ENCODE data around the gene MGMT. TPM values are rescaled to one million over a fixed set of nuclear protein-coding genes. Genes with fewer than 3 reads are reported as not detected.
"Not testable (repeated sequence)": the region's sequence is repeated elsewhere in the genome, so short reads cannot be mapped to it uniquely, and the experiment has no call there.

Gene MGMT
- polyA plus RNA-seq (2012; ENCODE audit: insufficient read depth, insufficient read length) = 42.6 TPM

DNA sequence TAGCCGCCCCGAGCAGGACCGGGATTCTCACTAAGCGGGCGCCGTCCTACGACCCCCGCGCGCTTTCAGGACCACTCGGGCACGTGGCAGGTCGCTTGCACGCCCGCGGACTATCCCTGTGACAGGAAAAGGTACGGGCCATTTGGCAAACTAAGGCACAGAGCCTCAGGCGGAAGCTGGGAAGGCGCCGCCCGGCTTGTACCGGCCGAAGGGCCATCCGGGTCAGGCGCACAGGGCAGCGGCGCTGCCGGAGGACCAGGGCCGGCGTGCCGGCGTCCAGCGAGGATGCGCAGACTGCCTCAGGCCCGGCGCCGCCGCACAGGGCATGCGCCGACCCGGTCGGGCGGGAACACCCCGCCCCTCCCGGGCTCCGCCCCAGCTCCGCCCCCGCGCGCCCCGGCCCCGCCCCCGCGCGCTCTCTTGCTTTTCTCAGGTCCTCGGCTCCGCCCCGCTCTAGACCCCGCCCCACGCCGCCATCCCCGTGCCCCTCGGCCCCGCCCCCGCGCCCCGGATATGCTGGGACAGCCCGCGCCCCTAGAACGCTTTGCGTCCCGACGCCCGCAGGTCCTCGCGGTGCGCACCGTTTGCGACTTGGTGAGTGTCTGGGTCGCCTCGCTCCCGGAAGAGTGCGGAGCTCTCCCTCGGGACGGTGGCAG is at the start of gene MGMT:
MGMT (plus strand) TSS at position 539 of the 656 bp plus-strand sequence.
- H3K4me3 ChIP-seq (ENCODE audit: low read length) = peak within 1 kb of the TSS; percentile 83
- DNase-seq (ENCODE audit: low read depth, low spot score) = peak; percentile 83

DNA sequence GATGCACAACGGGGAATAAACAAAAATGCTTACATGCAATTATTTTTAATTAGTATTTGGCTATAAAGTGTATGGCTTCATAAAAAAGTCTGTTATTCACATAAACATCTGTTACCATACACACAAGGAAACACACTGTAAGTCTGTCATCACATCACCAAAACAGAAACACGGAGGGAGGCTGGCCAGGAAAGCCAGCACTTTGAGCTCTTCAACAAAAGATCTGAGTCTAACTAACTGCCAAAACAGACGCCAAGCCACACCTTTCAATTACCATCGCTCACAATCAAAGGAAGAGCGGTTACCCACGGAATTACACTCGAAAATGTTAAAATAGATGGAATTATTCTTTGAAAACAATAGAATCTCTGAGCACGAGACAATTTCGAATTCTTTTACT is 49.2 kb upstream of the MGMT start:
- DNase-seq (ENCODE audit: low read depth, low spot score) = peak; percentile 57
- no peak overlapping the region for H3K4me3 ChIP-seq (ENCODE audit: low read length)

DNA sequence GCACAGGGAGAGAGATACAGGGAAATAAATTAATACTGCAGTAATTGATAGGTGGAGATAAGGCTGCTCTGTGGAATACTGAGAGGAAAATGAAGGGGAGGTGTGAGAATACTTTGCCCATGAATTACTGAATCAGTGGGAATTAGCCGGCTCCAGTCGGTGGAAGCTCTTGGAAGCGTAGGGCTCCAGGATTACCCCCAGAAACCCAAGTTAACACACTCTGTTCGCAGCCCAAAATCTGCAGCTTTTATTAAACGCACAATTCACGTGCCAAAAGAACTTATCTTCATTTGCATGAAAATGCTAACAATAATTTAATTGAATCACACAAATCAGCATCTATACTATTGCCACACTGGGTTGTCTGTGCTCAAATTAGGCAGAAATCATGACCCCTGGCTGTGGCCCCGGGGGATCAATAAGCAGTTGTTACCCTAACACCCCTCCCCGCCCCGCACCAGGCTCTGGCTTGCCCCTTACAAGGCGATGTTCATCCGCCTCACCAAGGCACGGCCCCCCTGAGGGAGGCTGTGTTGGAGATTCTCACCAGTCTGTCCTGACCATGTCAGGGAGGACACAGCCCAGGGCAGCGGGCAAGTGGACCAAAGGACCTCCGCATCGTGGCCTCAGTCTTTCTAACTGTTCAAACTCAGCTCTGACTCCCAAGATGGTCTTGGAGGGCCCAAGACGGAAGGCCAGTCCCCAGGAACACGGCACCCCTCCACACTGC is 48.4 kb upstream of the MGMT start:
- DNase-seq (ENCODE audit: low read depth, low spot score) = no peak
- no peak overlapping the region for H3K4me3 ChIP-seq (ENCODE audit: low read length)

DNA sequence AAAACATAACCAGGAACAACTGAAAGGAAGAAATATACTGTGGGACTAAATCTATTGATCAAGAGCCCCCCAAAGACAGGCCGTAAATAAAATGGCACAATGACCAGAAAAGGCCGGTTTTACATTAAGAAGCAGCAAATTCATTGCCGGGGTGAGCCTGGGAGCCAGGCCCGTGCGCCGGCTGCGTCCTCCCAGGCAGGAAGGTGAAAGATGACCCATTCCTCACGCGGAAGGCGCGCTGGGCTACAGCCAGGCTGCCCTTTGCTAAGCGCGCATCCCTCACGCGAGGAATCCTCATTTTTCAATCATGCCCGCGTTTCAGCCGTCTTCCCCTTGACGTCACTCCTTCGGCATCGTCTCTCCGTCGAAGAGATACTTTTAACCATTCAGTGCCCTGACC is 47.6 kb upstream of the MGMT start:
- H3K4me3 ChIP-seq (ENCODE audit: low read length) = no peak overlapping the region
- DNase-seq (ENCODE audit: low read depth, low spot score) = no peak

DNA sequence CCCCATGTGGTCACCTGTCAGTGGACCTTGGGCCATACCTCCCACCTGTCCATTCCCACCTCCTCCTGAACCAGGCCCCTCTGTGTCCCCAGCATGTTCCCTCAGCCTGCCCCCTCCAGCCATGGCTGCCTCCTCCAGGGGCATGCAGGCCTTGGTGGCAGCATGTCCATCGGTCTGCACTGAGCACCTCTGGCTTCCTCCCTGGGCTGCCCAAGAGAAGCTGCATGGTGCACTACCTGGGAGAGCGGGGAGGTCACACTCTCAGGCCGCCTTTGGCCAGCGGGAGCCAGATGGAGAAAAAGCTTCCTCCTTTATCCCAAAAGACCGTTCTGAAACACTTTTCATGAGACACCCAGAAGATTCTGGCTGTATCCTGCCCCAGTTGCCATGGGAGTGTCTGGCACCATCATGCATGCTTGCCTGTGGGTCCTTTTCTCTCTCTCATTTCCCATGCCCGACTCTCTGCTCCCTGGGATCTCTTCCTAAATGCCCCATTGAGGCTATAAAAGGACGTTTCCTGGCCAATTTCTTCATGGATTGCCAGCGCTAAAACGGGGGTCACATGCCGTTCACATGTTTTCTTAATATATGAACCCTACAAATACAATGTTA is 45.5 kb upstream of the MGMT start:
- H3K4me3 ChIP-seq (ENCODE audit: low read length) = no peak overlapping the region
- no peak for DNase-seq (ENCODE audit: low read depth, low spot score)

DNA sequence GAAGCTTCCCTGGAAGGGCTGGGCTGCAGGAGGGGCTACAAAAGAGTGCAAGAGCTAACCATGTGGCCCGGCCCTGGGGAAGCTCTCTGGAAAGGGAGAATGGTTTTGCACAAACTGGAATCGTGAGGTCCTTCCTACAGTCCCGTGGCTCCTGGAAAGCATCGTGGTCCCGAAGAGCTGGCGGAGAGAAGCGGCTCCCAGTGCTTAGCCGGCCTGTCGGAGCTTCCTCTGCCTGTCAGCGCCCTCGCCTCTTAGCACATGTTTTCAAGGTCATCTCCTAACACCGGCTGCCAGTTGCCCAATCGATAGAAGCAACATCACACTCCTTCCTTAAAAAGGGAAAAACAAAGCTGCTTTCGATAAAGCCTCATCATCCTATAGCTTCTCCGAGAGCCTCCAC is 42.1 kb upstream of the MGMT start:
- H3K4me3 ChIP-seq (ENCODE audit: low read length) = no peak overlapping the region
- no peak for DNase-seq (ENCODE audit: low read depth, low spot score)

DNA sequence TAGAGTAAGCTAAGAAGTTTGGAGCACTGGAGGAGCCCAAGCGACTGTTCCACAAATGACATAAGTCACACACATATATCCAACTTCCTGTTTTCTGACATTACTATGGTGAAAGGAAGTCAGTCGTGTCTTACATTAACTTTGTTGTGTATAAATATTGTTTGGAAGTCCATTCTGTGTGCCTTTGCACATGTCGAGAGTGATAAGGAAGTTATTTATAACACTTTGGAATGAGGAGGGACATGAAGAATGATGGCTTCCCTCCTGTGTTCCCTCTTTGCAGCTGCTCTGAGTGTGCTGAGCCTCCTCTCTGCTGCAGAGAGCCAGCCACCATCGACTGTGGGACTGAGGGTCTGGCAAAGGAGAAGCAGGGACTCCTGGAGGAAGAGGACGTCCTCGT is 40.4 kb upstream of the MGMT start:
- no peak overlapping the region for H3K4me3 ChIP-seq (ENCODE audit: low read length)
- DNase-seq (ENCODE audit: low read depth, low spot score) = no peak

DNA sequence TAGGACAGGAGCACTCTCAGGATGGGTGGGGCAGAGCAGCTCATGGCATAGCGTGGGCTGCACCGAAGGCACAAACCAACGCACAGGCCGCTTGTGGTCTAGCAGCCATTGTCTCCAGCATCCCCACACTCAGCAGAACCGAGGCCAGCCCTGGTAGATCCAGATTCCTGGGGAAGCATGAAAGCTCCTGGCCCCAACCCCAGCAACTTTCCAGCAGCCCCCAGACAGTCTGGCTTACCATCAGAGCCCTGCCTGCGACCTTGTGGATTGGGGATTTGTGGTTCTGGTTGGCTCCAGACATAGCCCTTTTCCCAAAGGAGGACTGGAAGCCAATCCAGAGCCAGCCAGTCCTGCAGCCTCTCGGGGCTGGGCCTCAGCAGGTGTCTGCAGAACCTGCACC is 33.8 kb upstream of the MGMT start:
- DNase-seq (ENCODE audit: low read depth, low spot score) = no peak
- H3K4me3 ChIP-seq (ENCODE audit: low read length) = no peak overlapping the region

DNA sequence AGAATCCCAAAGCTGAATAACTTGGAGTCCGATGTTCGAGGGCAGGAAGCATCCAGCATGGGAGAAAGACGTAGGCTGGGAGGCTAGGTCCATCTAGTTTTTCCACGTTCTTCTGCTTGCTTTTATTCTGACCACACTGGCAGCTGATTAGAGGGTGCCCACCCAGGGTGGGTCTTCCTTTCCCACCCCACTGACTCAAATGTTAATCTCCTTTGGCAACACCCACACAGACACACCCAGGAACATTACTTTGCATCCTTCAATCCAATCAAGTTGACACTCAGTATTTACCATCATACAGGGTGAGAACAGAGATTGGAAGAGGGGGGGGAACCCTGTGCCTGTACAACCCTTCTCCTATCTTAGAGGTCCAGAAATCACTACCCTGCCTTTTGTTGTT is 31.3 kb upstream of the MGMT start:
- H3K4me3 ChIP-seq (ENCODE audit: low read length); DNase-seq (ENCODE audit: low read depth, low spot score): not testable (repeated sequence)

DNA sequence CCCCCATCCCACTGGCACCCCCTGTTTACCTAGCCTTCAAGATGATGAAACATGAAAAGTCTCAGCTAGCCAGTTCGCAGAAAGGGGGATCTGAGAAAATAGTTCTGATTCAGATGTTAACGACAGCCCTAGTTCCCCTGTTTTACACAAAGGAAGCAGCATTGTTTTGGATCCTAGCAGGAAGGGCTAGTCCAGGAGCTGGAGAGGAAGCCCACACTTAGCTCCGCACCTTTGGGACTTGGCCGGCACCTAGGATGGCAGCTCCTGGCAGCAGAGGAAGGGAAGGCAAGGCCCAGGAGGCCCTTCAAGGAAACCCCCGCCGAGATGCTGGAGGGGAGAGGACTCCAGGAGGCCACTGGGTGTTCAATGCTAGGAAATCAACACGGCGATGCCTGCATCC is 29.0 kb upstream of the MGMT start:
- no peak for DNase-seq (ENCODE audit: low read depth, low spot score)
- no peak overlapping the region for H3K4me3 ChIP-seq (ENCODE audit: low read length)

DNA sequence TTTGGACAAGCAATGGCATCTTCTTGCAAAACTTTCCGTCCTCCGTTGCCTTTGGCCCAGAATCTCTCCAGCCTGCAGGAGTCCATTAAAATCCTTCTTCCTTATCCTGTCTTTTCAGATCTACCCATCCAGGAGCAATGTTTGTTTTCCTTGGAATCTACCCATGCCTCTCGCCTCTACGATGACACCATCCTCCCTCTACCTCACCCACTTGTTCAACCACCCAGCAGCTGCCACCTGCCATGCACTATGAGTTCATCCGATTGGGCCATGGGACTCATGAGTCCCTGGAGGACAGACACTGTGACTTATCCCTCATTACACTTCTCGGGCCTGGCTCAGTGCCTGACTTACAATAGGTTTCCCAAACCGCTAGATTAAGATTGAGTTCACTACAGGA is 26.8 kb upstream of the MGMT start:
- no peak overlapping the region for H3K4me3 ChIP-seq (ENCODE audit: low read length)
- DNase-seq (ENCODE audit: low read depth, low spot score) = no peak

DNA sequence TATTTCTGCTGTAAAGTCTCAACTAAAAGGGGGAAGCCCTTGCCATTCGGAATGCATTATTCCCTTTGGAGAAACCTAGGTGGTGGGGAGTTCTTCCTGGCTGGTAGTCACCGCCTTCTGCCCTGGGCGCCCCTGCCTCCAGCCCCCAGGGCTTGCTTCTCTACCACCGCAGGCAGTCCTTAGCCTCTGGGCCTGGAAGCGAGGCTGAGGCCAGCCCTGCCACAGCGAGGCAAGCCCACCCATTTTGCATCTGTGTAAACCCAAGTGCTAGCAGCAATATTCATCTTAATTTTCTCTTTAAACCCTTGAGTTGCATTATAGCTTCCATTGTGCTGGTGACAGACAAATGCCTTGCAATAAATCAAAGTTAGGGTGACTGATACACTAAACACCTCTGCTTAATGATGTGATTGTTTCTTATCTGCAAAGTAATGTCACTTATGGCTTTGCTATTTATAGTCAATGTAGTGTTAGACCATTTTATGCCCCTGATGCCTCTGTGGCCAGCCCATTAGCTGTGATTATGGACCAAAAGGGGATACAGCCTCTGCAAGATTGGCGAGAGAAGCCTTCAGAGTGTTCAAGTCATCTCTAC is 26.2 kb upstream of the MGMT start:
- DNase-seq (ENCODE audit: low read depth, low spot score) = no peak

DNA sequence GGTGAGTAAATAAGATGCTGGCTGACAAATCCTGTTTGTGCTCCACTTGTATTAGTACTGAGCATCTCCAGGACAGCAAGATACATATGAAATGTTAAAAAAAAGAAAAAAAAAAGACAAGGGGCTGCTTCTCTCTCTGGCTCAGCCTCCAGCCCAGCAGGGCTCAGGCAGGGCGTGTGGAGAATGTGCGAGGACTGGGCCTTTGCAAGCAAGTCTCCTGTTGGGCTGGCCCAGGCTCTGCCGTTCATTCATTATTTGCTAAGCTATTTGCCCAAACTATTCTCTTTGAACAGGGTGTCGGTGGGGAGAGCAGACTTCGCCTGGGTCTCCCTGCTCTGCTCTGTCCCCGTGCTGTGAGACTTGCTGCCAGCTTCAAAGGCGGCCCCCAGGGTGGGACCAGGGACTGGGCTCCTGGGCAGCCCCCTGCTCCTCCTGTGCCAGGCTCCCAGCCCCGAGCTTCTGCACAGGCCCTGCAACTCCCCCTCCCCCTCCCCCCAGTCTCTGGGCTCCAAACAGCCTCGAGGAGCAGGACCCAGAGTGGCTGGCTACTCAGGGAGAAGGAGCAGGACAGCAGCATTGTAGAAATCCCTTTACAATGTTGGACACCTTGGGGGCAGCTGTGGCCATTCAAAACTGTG is 25.6 kb upstream of the MGMT start:
- DNase-seq (ENCODE audit: low read depth, low spot score) = no peak
- no peak overlapping the region for H3K4me3 ChIP-seq (ENCODE audit: low read length)

More for the DNA sequence above, 26.2 kb upstream of the MGMT start:
- H3K4me3 ChIP-seq (ENCODE audit: low read length) = no peak overlapping the region

DNA sequence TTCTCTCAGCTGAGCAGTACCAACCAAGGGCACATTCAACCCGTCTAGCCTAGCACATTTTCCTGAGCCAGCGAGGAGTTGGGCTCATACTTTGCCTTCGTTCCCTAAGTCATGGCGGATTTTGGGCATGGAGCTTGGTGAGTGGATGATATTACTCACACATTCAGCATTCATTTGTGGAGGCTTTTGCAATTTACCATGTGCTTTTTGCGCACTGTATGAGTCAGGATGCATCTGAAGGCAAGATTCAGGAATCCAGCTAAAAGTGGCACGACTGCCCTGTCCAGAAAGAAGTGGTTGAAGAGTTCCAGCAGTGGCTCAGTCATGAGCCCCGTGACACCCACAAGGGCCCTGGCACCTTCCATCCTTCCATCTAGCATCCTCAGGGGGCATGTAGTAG is 24.2 kb upstream of the MGMT start:
- no peak for DNase-seq (ENCODE audit: low read depth, low spot score)
- no peak overlapping the region for H3K4me3 ChIP-seq (ENCODE audit: low read length)

DNA sequence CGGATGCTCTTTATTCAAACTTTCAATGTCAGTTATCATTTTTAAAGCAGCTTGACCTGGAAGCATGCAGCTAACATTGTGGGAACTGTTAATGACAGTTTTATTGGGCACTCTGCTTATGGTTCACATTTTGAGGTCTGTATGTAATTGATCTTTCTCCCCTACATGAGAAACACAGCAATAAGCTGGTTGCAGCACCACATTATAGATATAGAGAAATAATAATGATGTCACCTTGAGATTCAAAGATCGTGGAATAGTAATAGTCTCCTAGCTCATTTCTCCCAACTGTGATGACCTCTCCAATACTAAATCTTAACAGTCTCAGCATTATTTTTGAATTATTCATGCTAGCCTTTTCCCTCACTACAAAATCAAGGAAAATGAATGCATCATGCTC is 22.7 kb upstream of the MGMT start:
- H3K4me3 ChIP-seq (ENCODE audit: low read length) = no peak overlapping the region
- no peak for DNase-seq (ENCODE audit: low read depth, low spot score)

DNA sequence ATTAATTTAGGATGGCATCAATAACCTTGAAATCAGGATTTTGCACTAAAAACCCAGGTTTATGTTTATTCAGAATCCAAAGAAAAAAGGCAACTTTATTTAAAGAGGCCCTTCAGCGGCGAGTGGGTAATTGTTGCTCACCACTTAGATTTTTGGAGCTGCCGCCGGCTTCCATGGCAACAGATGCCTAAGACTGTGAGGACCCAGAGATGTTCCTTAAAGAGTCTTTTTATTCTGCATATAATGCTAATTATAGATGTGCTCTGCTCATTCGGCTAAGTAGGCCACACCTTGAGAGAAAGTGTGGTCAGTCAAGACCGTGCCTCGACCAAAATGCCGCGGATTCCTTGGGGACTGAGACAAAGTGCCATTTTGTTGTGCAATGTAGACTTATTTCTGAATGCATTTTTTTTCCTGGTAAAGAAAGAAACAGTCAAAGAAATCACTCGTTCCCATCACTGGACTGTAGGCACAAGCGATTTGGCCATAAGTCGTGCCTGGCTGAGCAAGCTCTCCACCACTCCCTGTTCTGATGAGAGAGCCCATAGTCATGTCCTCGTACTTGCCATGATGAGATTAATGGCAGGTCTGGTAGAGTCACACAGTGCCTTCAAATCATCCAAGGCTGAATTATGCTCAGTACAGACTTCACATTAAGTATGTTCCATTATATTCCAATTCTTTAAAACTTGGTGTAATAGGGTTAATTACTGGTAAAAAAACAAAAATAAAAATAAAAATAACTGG is 21.4 kb upstream of the MGMT start:
- no peak for DNase-seq (ENCODE audit: low read depth, low spot score)
- no peak overlapping the region for H3K4me3 ChIP-seq (ENCODE audit: low read length)

DNA sequence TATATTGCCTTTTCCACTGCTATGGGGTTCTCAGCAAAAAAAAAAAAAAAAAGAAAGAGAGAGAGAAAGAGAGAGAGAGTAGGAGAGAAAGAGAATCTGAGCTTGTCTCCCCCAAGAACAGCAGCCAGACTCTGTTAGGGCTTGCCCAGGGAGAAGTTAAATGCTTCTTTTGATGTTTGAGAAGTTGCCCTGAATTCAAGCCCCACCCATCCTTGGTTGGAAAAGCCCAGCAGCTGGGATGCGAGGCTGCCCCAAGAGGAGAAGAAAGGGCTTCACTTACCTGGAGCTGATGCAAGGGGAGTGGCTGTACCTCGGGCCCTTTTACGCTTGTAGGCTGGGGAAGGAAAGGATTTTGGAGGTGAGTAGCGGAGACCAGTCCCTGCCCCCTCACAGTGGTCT is 20.9 kb upstream of the MGMT start:
- H3K4me3 ChIP-seq (ENCODE audit: low read length) = no peak overlapping the region
- no peak for DNase-seq (ENCODE audit: low read depth, low spot score)

DNA sequence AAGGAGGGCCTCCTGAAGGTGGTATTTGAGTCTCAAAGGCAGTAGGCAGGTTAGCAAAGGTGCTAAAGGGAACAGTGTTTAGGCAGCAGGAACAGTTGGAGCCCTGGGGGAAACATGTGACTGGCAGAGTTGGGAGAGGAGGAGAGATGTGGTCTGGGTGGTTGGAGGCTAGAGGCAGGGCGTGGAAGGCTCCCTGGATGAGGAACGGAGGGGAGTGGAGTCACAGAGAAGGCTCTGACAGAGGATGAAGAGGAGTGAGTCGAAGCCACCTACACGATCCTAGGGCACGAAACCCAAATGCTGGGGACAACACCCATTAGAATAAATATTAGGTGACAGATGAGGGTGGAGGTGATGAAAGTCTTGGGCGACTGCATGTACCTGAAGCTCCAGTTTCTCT is 19.6 kb upstream of the MGMT start:
- DNase-seq (ENCODE audit: low read depth, low spot score) = no peak
- H3K4me3 ChIP-seq (ENCODE audit: low read length) = no peak overlapping the region

DNA sequence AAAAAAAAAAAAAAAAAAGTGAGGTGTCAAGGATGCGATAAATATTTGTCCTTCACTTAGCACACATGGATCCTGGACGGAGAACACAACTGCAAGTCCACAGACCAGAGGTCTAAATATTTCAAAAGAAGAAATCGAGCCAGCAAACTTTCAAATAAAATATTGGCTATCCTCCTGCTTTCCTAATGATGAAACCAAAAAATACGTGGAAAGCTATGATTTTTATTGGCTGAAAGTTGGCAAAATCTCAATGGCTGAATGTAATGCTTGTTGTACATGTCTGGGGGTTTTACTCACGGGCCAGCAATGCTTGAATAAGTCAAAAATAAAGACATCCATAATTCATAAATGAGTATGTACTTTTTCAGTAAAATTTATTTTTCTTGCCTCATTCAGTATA is 19.0 kb upstream of the MGMT start:
- H3K4me3 ChIP-seq (ENCODE audit: low read length) = no peak overlapping the region
- DNase-seq (ENCODE audit: low read depth, low spot score) = no peak

Data from Jurkat, Clone E6-1 (cell line).